ENCODE results near the gene A2M.

A2M gene

GRCh38 chr12:9033265-9033887 is 82.3 kb downstream of the A2M start:
- DNase-seq: no peak

GRCh38 chr12:9032202-9032964 is 83.3 kb downstream of the A2M start:
- no peak for DNase-seq

- DNase-seq: no peak
Observed at GRCh38 chr12:9030776-9031175, 84.9 kb downstream of the A2M start.

- no peak for DNase-seq
Observed at GRCh38 chr12:9027161-9028059, 88.3 kb downstream of the A2M start.

GRCh38 chr12:9024512-9024911 is 91.2 kb downstream of the A2M start:
- DNase-seq: no peak

- DNase-seq: no peak
Observed at GRCh38 chr12:9022592-9022991, 93.1 kb downstream of the A2M start.
